RWPE1 (cell line): ENCODE data around the gene HS3ST5.

Experiments used
- CTCF ChIA-PET: fragments of 350-600 bp; sonication (Branson Sonifier 250); formaldehyde crosslinking; extraction: SDS; loops from one replicate; lab custom pipeline; 2021; lab: Yijun Ruan, JAX
- POLR2A ChIA-PET: fragments of 400-600 bp; formaldehyde crosslinking; extraction: SDS; loops from one replicate; lab custom pipeline; 2020; ENCODE audit warnings: antibody characterized with exemption; ENCODE audit not compliant: low non-redundant PET; lab: Yijun Ruan, JAX
- DNase-seq: peaks from one replicate; pipeline ENCODE4 v3.0.0; 2012; ENCODE audit warnings: low spot score
- H3K27ac ChIP-seq: fragments of 450-650 bp; 2 replicates; pipeline ENCODE4 v1.5.1; 2017
- CTCF ChIP-seq: fragments of 450-650 bp; conservative IDR thresholded peaks from 2 replicates; pipeline ENCODE4 v1.5.1; 2017; ENCODE audit warnings: low read depth, mild to moderate bottlenecking

The HS3ST5 gene

GRCh38 chr6:114140416-114140815, 202.4 kb downstream of the HS3ST5 start:
- no peak for DNase-seq
- ChIA-PET POLR2A (no interaction called here), CTCF (interaction anchor here (0.7 kb wide), 1 partner anchor 16 kb away, joined by 3 read pairs; no protein-coding TSS in a partner anchor)
- H3K27ac ChIP-seq, result no peak overlapping the region
- TF ChIP-seq CTCF, result no peak

GRCh38 chr6:114138577-114139248, 204.1 kb downstream of the HS3ST5 start:
- TF ChIP-seq CTCF, result no peak
- DNase-seq, result no peak
- no peak overlapping the region for H3K27ac ChIP-seq
- ChIA-PET CTCF (no interaction called here), POLR2A (no interaction called here)

- no peak overlapping the region for H3K27ac ChIP-seq
- TF ChIP-seq CTCF, result no peak
- CTCF ChIA-PET, result no interaction called here
- POLR2A ChIA-PET, result no interaction called here
- DNase-seq, result no peak
Observed at GRCh38 chr6:114135363-114135971, 207.4 kb downstream of the HS3ST5 start.

- no peak for DNase-seq
- ChIA-PET POLR2A (no interaction called here), CTCF (no interaction called here)
- H3K27ac ChIP-seq, result no peak overlapping the region
- TF ChIP-seq CTCF, result no peak
Observed at GRCh38 chr6:114133816-114134215, 209.0 kb downstream of the HS3ST5 start.

- no peak for DNase-seq
- H3K27ac ChIP-seq, result no peak overlapping the region
- ChIA-PET CTCF (interaction anchor here (1.2 kb wide), 1 partner anchor 152 kb away, joined by 4 read pairs; no protein-coding TSS in a partner anchor), POLR2A (no interaction called here)
- no peak for TF ChIP-seq CTCF
Observed at GRCh38 chr6:114131945-114132344, 210.9 kb downstream of the HS3ST5 start.

GRCh38 chr6:114125576-114125975, 217.2 kb downstream of the HS3ST5 start:
- ChIA-PET CTCF (no interaction called here), POLR2A (no interaction called here)
- no peak overlapping the region for H3K27ac ChIP-seq
- TF ChIP-seq CTCF, result no peak
- DNase-seq, result no peak
